SK-N-SH treated with all-trans-retinoic acid at 6 μM for 48 hours (cell line): ENCODE results near the gene SLC13A3.

ENCODE experiments used
- CREB5 ChIP-seq: fragments of 250-450 bp; sonication (Bioruptor Pico); IDR thresholded peaks from 2 replicates; pipeline ENCODE4 v1.5.1; 2020; ENCODE audit warnings: low read depth, mild to moderate bottlenecking, moderate library complexity
- POU6F1 ChIP-seq: fragments of 250-450 bp; sonication (Bioruptor Pico); IDR thresholded peaks from 2 replicates; pipeline ENCODE4 v1.8.0; 2021; ENCODE audit warnings: low read depth, mild to moderate bottlenecking, moderate library complexity, borderline replicate concordance

GRCh38 chr20:46584508-46584907 is 66.8 kb downstream of the SLC13A3 start:
- TF ChIP-seq POU6F1 (CRISPR knock-in tag) (no peak), CREB5 (CRISPR knock-in tag) (no peak)
